Neural cell (in vitro differentiated cells): ENCODE results near the gene ZNF622. TPM values are rescaled to one million over a fixed set of nuclear protein-coding genes. Genes with fewer than 3 reads are reported as not detected.
"Not testable (repeated sequence)": the region's sequence is repeated elsewhere in the genome, so short reads cannot be mapped to it uniquely, and the experiment has no call there.

Experiments used
- H2AFZ ChIP-seq: fragments of 200-600, 300-800 bp; sonication (generic), shearing (Covaris generic); 2 replicates; pipeline ENCODE4 v1.6.0; 2014; ENCODE audit warnings: low read depth, mild to moderate bottlenecking, antibody characterized with exemption, low read length, moderate library complexity
- H3F3A ChIP-seq: fragments of 200-600 bp; shearing (Covaris generic); 2 replicates; pipeline ENCODE4 v1.6.1; 2016; ENCODE audit warnings: mild to moderate bottlenecking, moderate library complexity, mixed read lengths, antibody characterized with exemption, low read length; ENCODE audit not compliant: insufficient read depth, poor library complexity, severe bottlenecking
- H3K27ac ChIP-seq: fragments of 200-600, 300-800 bp; sonication (generic), shearing (Covaris generic); 2 replicates; pipeline ENCODE4 v1.5.1; 2014; ENCODE audit warnings: mild to moderate bottlenecking, low read length, moderate library complexity
- H3K27me3 ChIP-seq: fragments of 300-800, 200-600 bp; sonication (generic), shearing (Covaris generic); 2 replicates; pipeline ENCODE4 v1.6.0; 2014; ENCODE audit warnings: mild to moderate bottlenecking, low read depth, low read length, moderate library complexity; ENCODE audit not compliant: insufficient read depth
- H3K36me3 ChIP-seq: fragments of 300-800, 200-600 bp; sonication (generic), shearing (Covaris generic); 2 replicates; pipeline ENCODE4 v1.5.1; 2014; ENCODE audit warnings: mild to moderate bottlenecking, antibody characterized with exemption, low read length, moderate library complexity; ENCODE audit not compliant: insufficient read depth
- H3K4me2 ChIP-seq: fragments of 300-800, 200-600 bp; sonication (generic), shearing (Covaris generic); 2 replicates; pipeline ENCODE4 v1.6.0; 2014; ENCODE audit warnings: mild to moderate bottlenecking, low read length
- H3K4me3 ChIP-seq: fragments of 300-800, 200-600 bp; sonication (generic), shearing (Covaris generic); 2 replicates; pipeline ENCODE4 v1.5.1; 2014; ENCODE audit warnings: mild to moderate bottlenecking, low read length, moderate library complexity
- H3K79me2 ChIP-seq: fragments of 200-600 bp; shearing (Covaris generic); replicated peaks from 2 replicates; pipeline ENCODE4 v1.6.0; 2014; ENCODE audit warnings: mild to moderate bottlenecking, low read length, moderate library complexity; ENCODE audit not compliant: insufficient read depth
- H3K9ac ChIP-seq: fragments of 300-800, 200-600 bp; sonication (generic), shearing (Covaris generic); 2 replicates; pipeline ENCODE4 v1.6.1; 2016; ENCODE audit warnings: mild to moderate bottlenecking, low read length, mixed read lengths
- H3K9me2 ChIP-seq: fragments of 200-600 bp; shearing (Covaris generic); 2 replicates; pipeline ENCODE4 v1.6.1; 2016; ENCODE audit warnings: mild to moderate bottlenecking, low read length, mixed read lengths; ENCODE audit not compliant: insufficient read depth
- H3K9me3 ChIP-seq: fragments of 200-600, 300-800 bp; sonication (generic), shearing (Covaris generic); 2 replicates; pipeline ENCODE4 v1.6.1; 2016; ENCODE audit warnings: mild to moderate bottlenecking, mixed run types, low read length, moderate library complexity, mixed read lengths
- H4K20me1 ChIP-seq: fragments of 200-600 bp; shearing (Covaris generic); 2 replicates; pipeline ENCODE4 v1.6.1; 2016; ENCODE audit warnings: mild to moderate bottlenecking, mixed run types; ENCODE audit not compliant: insufficient read depth
- EP300 ChIP-seq: fragments of 450-650 bp; conservative IDR thresholded peaks from 2 replicates; pipeline ENCODE4 v1.6.1; 2014; ENCODE audit warnings: antibody characterized with exemption, mild to moderate bottlenecking, moderate library complexity; ENCODE audit not compliant: poor library complexity, severe bottlenecking
- EZH2 ChIP-seq: fragments of 200-600, 300-800 bp; shearing (Covaris generic), sonication (generic); IDR thresholded peaks from 2 replicates; pipeline ENCODE4 v1.6.1; 2014; ENCODE audit warnings: antibody characterized with exemption, low read length, borderline replicate concordance, mild to moderate bottlenecking; ENCODE audit not compliant: insufficient read depth, poor library complexity, severe bottlenecking
- POLR2AphosphoS5 ChIP-seq: IDR thresholded peaks from 2 replicates; pipeline ENCODE4 v1.6.1; 2012
- RAD21 ChIP-seq: fragments of 450-650 bp; conservative IDR thresholded peaks from 2 replicates; pipeline ENCODE4 v1.6.1; 2014; ENCODE audit warnings: antibody characterized with exemption, mild to moderate bottlenecking, moderate library complexity
- SMC3 ChIP-seq: fragments of 450-650 bp; conservative IDR thresholded peaks from 2 replicates; pipeline ENCODE4 v1.6.1; 2014; ENCODE audit warnings: antibody characterized with exemption, mild to moderate bottlenecking, moderate library complexity; ENCODE audit not compliant: poor library complexity
- TAF1 ChIP-seq: IDR thresholded peaks from 2 replicates; pipeline ENCODE4 v1.6.1; 2012; ENCODE audit warnings: low read depth
- polyA plus RNA-seq: library from polyadenylated mRNA; depleted of rRNA; stranded (reverse); fragments of >200 nt; gene quantifications from 2 replicates; pipeline ENCODE4 v1.2.3, GENCODE V29; 2014
- TF ChIP-seq, protein P1 (sequence below): fragments of 450-650 bp; IDR thresholded peaks from 2 replicates; pipeline ENCODE4 v1.5.1; 2014; ENCODE audit warnings: antibody characterized with exemption, mild to moderate bottlenecking, moderate library complexity; ENCODE audit not compliant: poor library complexity, severe bottlenecking
- TF ChIP-seq, protein P2 (sequence below): IDR thresholded peaks from 2 replicates; pipeline ENCODE4 v1.6.1; 2012; ENCODE audit warnings: borderline replicate concordance

Gene ZNF622
- polyA plus RNA-seq, 1 donor from 2014 or later = 45.9 TPM

DNA sequence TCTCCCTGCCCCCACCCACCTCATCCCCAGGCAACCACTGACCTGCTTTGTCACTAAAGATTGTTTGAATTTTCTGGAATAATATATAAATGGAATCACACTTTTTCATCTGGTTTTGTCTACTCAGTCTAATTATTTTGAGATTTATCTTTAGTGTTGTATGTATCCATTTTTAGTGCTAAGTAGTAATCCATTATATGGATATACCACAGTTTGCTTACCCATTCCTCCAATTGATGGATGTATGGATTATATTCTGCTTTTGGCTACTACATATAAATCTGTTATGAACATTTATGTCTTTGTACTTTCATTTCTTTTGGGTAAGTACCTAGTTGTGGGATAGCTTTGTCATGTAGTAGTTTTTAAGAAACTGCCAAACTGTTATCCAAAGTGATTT lies 14.5 kb upstream of the ZNF622 start:
- Histone ChIP-seq H4K20me1 (no peaks in the 10 kb centered on the region), H3K27me3 (no peaks in the 10 kb centered on the region), H3K4me2 (no peak overlapping the region), H2AFZ (no peak overlapping the region), H3K36me3 (no peaks in the 10 kb centered on the region), H3K27ac (no peak overlapping the region), H3F3A (no peaks in the 10 kb centered on the region), H3K9me2 (no peaks in the 10 kb centered on the region), H3K9ac (no peak overlapping the region), H3K4me3 (no peak overlapping the region), H3K79me2 (no peaks in the 10 kb centered on the region), H3K9me3 (no peaks in the 10 kb centered on the region)
- TF ChIP-seq, protein P1, sequence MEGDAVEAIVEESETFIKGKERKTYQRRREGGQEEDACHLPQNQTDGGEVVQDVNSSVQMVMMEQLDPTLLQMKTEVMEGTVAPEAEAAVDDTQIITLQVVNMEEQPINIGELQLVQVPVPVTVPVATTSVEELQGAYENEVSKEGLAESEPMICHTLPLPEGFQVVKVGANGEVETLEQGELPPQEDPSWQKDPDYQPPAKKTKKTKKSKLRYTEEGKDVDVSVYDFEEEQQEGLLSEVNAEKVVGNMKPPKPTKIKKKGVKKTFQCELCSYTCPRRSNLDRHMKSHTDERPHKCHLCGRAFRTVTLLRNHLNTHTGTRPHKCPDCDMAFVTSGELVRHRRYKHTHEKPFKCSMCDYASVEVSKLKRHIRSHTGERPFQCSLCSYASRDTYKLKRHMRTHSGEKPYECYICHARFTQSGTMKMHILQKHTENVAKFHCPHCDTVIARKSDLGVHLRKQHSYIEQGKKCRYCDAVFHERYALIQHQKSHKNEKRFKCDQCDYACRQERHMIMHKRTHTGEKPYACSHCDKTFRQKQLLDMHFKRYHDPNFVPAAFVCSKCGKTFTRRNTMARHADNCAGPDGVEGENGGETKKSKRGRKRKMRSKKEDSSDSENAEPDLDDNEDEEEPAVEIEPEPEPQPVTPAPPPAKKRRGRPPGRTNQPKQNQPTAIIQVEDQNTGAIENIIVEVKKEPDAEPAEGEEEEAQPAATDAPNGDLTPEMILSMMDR = no peak
- TF ChIP-seq EP300 (no peak), POLR2AphosphoS5 (no peak), RAD21 (no peak), TAF1 (no peak), EZH2 (no peak)
- TF ChIP-seq, protein P2, sequence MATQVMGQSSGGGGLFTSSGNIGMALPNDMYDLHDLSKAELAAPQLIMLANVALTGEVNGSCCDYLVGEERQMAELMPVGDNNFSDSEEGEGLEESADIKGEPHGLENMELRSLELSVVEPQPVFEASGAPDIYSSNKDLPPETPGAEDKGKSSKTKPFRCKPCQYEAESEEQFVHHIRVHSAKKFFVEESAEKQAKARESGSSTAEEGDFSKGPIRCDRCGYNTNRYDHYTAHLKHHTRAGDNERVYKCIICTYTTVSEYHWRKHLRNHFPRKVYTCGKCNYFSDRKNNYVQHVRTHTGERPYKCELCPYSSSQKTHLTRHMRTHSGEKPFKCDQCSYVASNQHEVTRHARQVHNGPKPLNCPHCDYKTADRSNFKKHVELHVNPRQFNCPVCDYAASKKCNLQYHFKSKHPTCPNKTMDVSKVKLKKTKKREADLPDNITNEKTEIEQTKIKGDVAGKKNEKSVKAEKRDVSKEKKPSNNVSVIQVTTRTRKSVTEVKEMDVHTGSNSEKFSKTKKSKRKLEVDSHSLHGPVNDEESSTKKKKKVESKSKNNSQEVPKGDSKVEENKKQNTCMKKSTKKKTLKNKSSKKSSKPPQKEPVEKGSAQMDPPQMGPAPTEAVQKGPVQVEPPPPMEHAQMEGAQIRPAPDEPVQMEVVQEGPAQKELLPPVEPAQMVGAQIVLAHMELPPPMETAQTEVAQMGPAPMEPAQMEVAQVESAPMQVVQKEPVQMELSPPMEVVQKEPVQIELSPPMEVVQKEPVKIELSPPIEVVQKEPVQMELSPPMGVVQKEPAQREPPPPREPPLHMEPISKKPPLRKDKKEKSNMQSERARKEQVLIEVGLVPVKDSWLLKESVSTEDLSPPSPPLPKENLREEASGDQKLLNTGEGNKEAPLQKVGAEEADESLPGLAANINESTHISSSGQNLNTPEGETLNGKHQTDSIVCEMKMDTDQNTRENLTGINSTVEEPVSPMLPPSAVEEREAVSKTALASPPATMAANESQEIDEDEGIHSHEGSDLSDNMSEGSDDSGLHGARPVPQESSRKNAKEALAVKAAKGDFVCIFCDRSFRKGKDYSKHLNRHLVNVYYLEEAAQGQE = no peak

DNA sequence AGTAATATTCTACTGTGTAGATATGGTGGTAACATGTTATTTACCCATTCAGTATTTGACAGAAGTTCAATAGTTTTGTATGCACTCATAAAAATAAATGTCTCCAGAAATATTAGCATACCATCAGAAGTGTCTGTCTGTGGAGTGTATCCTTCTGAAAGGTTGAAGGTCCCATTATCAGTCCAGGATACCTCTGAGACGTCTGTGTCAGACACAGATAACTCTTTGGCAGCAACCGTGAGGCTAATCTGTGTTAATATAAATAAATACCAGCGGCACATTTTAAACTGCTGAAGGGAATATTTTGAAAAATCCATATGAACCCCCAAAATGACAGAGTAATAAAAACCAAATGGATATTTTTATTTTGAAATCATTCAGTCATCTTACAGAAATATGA lies 11.9 kb upstream of the ZNF622 start:
- H4K20me1 ChIP-seq = no peaks in the 10 kb centered on the region
- H3F3A ChIP-seq = no peaks in the 10 kb centered on the region
- H3K4me2 ChIP-seq = no peak overlapping the region
- H3K9me2 ChIP-seq = no peaks in the 10 kb centered on the region
- no peak overlapping the region for H3K9ac ChIP-seq
- H3K9me3 ChIP-seq = no peaks in the 10 kb centered on the region
- H3K79me2 ChIP-seq = no peaks in the 10 kb centered on the region
- no peak overlapping the region for H2AFZ ChIP-seq
- H3K27ac ChIP-seq = no peak overlapping the region
- TF ChIP-seq RAD21 (no peak), SMC3 (no peak), TAF1 (no peak), EP300 (no peak), EZH2 (no peak), POLR2AphosphoS5 (no peak)
- TF ChIP-seq, protein P1 = no peak
- TF ChIP-seq, protein P2 = no peak
- no peak overlapping the region for H3K4me3 ChIP-seq
- no peaks in the 10 kb centered on the region for H3K27me3 ChIP-seq
- H3K36me3 ChIP-seq = no peaks in the 10 kb centered on the region

DNA sequence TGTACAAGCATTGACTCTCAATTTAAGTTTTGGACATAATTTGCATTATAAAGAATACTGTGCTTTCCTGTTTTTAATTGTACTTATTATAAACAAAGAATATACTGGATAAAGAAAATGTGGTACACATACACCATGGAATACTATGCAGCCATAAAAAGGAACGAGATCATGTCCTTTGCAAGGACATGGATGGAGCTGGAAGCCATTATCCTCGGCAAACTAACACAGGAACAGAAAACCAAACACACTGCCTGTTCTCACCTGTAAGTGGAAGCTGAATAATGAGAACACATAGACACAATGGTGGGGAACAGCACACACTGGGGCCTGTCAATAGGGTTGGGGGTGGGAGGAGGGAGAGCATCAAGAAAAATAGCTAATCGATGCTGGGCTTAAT lies 10.8 kb upstream of the ZNF622 start:
- H3K9ac ChIP-seq, H3F3A ChIP-seq, H3K9me2 ChIP-seq, H3K27me3 ChIP-seq, H4K20me1 ChIP-seq, H2AFZ ChIP-seq, H3K4me3 ChIP-seq, H3K9me3 ChIP-seq, H3K27ac ChIP-seq, H3K36me3 ChIP-seq, H3K79me2 ChIP-seq, H3K4me2 ChIP-seq: not testable (repeated sequence)
